ENCODE results near the gene LDB1. TPM values are rescaled to one million over a fixed set of nuclear protein-coding genes. Genes with fewer than 3 reads are reported as not detected.

Gene LDB1
- total RNA-seq, 4 donors from 2014 or later: 49.8 to 67.3 (median 54.8) TPM

DNA sequence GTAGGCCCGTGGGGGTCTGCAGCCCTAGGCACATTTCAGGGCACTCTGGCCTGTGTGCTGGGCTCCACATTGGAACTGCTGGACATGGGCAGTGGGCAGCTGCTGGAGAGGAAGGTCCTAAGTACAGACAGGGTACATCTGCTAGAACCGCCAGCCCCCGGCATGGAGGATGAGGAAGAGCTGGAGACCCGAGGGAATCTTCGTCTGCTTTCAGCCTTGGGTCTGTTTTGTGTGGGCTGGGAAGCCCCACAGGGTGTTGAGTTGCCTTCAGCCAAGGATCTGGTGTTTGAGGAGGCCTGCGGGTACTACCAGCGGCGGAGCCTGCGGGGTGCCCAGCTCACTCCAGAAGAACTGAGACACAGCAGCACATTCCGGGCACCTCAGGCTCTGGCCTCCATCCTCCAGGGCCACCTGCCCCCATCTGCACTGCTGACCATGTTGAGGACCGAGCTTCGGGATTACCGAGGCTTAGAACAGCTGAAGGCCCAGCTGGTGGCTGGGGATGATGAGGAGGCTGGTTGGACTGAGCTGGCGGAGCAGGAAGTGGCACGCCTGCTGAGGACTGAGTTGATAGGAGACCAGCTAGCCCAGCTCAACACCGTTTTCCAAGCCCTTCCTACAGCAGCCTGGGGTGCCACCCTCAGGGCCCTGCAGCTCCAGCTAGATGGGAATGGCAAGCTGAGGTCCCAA lies 53.6 kb downstream of the LDB1 start:
- intact Hi-C loops (cut with DNase I): loop anchor here (2.0 to 5.0 kb wide), 2 partner anchors 16 to 229 kb away; no protein-coding TSS in a partner anchor
- no peak for DNase-seq

DNA sequence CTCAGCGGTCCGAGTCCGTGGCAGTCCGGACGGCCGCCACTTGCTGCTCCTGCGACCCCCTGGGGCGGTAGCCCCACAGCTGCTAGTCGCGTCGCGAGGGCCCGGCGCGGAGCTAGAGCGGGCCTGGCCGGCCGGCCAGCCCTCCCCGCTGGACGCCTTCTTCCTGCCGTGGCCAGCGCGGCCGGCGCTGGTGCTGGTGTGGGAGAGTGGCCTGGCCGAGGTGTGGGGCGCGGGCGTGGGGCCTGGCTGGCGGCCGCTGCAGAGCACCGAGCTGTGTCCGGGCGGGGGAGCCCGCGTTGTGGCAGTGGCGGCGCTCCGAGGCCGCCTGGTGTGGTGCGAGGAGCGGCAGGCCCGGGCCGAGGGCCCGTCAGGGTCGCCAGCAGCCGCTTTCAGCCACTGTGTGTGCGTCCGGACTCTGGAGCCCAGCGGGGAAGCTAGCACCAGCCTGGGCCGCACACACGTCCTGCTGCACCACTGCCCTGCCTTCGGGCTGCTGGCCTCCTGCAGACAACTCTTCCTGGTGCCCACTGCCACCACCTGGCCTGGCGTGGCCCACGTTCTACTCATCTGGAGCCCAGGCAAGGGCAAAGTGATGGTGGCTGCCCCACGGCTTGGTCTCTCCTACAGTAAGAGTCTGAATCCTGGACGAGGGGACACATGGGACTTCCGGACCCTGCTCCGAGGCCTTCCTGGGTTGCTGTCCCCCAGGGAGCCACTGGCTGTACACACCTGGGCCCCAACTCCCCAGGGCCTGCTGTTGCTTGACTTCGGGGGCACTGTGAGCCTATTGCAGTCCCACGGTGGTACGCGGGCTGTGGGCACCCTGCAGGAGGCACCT lies 54.4 kb downstream of the LDB1 start:
- Histone ChIP-seq H3K9me3 (no peaks in the 10 kb centered on the region), H3K27ac (peak overlapping the region; percentile 69 to 92 (median 80)), H3K36me3 (peaks cover 0 to 10% of the 10 kb centered on the region in 2 donors), H3K4me3 (replicated peaks in 1 of 3) (peak overlapping the region; percentile 69 to 96 (median 77)), H3K4me1 (peaks cover 10 to 30% of the 10 kb centered on the region in 2 donors), H3K27me3 (no peaks in the 10 kb centered on the region)
- WGBS, 2 donors: 17 to 61% methylated on average over 5 to 26 of the region's 63 CpGs
- intact Hi-C loops (cut with DNase I): loop anchor here (2.0 to 5.0 kb wide), 2 partner anchors 15 to 228 kb away; no protein-coding TSS in a partner anchor
- peak; percentile 35 to 43 for DNase-seq
- TF ChIP-seq, protein P1, sequence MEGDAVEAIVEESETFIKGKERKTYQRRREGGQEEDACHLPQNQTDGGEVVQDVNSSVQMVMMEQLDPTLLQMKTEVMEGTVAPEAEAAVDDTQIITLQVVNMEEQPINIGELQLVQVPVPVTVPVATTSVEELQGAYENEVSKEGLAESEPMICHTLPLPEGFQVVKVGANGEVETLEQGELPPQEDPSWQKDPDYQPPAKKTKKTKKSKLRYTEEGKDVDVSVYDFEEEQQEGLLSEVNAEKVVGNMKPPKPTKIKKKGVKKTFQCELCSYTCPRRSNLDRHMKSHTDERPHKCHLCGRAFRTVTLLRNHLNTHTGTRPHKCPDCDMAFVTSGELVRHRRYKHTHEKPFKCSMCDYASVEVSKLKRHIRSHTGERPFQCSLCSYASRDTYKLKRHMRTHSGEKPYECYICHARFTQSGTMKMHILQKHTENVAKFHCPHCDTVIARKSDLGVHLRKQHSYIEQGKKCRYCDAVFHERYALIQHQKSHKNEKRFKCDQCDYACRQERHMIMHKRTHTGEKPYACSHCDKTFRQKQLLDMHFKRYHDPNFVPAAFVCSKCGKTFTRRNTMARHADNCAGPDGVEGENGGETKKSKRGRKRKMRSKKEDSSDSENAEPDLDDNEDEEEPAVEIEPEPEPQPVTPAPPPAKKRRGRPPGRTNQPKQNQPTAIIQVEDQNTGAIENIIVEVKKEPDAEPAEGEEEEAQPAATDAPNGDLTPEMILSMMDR (IDR thresholded peaks at IDR 0.05): no peak
- no peak for TF ChIP-seq POLR2A (IDR thresholded peaks at IDR 0.05)

More for the DNA sequence above, 53.6 kb downstream of the LDB1 start:
- Histone ChIP-seq H3K36me3 (peaks cover 0 to 10% of the 10 kb centered on the region in 2 donors), H3K4me1 (peaks cover 10 to 30% of the 10 kb centered on the region in 2 donors), H3K9me3 (no peaks in the 10 kb centered on the region), H3K27me3 (no peaks in the 10 kb centered on the region), H3K4me3 (replicated peaks in 1 of 3) (peak overlapping the region in 2 of 3 donors; percentile 77 to 96), H3K27ac (peak overlapping the region in 2 of 3 donors; percentile 69 to 92)
- WGBS, 2 donors: 85 to 87% methylated on average over 5 to 8 of the region's 16 CpGs
- no peak for TF ChIP-seq POLR2A (IDR thresholded peaks at IDR 0.05)
- TF ChIP-seq, protein P1 (IDR thresholded peaks at IDR 0.05): no peak

DNA sequence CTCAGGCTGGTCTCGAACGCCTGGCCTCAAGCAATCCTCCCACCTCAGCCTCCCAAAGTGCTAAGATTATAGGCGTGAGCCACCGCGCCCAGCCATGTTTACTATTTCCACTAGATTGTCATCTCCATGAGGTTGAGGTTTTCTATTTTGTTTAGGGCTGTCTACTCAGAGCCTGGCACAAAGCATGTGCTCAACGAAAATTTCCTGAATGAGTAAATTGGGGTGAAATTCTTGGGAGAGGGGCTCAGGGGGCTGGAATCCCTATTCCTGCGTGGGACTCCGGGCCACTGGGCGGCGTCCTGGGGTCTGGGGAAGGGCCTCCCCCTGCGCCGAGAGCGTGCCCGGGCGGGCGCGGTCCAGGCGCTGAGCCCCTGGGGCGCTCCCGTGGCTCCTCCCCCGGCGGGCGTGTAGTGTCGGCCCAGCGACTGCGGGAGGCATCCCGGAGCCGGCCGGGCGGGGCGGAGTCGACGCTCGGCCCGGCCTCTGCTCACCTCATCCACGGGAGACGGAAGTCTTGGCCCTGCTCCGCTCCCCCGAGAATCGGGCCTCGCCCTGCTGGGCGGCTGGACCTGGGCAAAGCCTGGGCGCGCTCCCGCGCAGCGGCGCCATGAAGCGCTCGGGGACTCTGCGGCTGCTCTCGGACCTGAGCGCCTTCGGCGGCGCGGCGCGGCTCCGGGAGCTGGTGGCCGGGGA lies 55.2 kb downstream of the LDB1 start, which contains the start of gene HPS6:
HPS6 (plus strand) TSS at position 482 of the 693 bp plus-strand sequence; CDS start at position 608, 126 bp downstream.
- peak; percentile 91 to 93 for DNase-seq
- H3K4me3 ChIP-seq (replicated peaks in 1 of 3): peak within 1 kb of the TSS; percentile 69 to 96 (median 77)
- WGBS, 2 donors: 6 to 11% methylated on average over 10 to 31 of the region's 61 CpGs
- H3K27ac ChIP-seq: peak within 1 kb of the TSS; percentile 69 to 92 (median 80)
- intact Hi-C loops (cut with DNase I): loop anchor here (5.0 kb wide), 1 partner anchor 228 kb away; no protein-coding TSS in a partner anchor
- no peaks in the 10 kb centered on the region for H3K9me3 ChIP-seq
- peak in 1 of 2 donors; percentile 84 for TF ChIP-seq POLR2A (IDR thresholded peaks at IDR 0.05)
- TF ChIP-seq, protein P1 (IDR thresholded peaks at IDR 0.05): peak in 2 of 6 experiments; percentile 5 to 19
- peaks cover 0 to 10% of the 10 kb centered on the region in 2 donors for H3K36me3 ChIP-seq
- no peaks in the 10 kb centered on the region for H3K27me3 ChIP-seq
- H3K4me1 ChIP-seq: peaks cover 10 to 30% of the 10 kb centered on the region in 2 donors

DNA sequence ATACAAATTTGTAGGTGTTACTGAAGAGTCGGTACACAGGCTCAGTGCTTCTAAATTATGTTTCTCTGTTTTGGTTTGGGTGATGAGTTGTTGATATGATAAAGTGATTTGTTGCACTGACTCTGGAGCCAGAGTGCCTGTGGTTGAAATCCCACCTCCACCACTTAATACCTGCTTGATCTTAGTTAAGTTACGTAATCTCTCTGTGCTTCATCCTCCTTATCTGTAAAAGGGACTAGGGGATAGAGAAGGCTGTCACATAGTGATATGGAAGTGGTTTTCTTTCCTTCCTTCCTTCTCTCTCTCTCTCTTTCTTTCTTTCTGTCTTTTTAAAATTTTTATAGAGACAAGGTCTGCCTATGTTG lies 55.7 kb downstream of the LDB1 start:
- H3K4me1 ChIP-seq: peaks cover 10 to 30% of the 10 kb centered on the region in 2 donors
- TF ChIP-seq POLR2A (IDR thresholded peaks at IDR 0.05): no peak
- TF ChIP-seq, protein P1 (IDR thresholded peaks at IDR 0.05): no peak
- H3K9me3 ChIP-seq: no peaks in the 10 kb centered on the region
- peaks cover 0 to 10% of the 10 kb centered on the region in 2 donors for H3K36me3 ChIP-seq
- no peaks in the 10 kb centered on the region for H3K27me3 ChIP-seq
- intact Hi-C loops (cut with DNase I): no loop called here
- peak overlapping the region; percentile 44 to 92 (median 69) for H3K27ac ChIP-seq
- DNase-seq: no peak
- peak overlapping the region in 1 of 3 donors; percentile 96 for H3K4me3 ChIP-seq (replicated peaks in 1 of 3)
- 79 to 83% methylated on average over 2 of the region's 2 CpGs for WGBS, 2 donors
